SHP77 treated with DMSO at 0.1 percent for 48 hours (cell line): ENCODE results near the gene BATF.

Source experiments
- DNase-seq: peaks from one replicate; lab custom pipeline; 2025; lab: John Stamatoyannopoulos, UW

Gene BATF

DNA sequence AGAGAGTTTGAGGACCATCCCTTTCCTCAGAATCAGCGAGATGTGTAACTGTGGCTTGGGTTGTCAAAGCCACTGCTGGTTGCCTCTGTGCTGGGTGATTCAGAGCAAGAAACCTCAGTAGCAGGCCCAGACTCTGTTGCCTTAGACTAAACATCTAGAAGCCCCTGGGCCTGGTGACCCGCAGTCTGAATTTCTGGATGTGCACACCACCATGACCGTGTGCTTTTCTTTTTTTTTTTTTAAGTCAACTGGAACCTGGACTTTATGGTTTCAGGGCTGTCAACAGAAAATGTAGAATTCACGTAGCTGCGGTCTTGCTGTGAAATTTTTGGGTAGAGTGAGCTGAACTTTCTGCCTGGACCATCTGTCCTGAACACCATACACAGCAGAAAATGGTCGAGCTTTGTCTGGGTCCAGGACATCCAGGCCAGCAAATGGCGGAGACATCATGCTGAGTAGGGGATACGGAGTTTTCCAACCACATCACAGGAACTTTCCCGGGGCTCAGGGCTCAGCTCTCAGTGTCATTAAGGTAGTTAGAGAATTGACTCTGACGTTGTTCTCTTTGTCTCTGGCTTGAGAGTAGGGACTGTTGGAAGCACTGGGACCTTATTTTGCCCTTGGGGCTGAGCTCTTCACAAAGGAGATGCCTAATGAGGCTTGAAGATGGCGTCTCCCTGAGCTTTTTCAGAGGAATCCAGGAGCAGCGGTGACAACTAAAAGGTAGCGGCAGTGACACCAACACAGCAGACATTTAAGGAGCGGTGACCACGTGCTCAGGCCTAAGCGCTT, 23.0 kb upstream of the BATF start:
- DNase-seq = no peak

DNA sequence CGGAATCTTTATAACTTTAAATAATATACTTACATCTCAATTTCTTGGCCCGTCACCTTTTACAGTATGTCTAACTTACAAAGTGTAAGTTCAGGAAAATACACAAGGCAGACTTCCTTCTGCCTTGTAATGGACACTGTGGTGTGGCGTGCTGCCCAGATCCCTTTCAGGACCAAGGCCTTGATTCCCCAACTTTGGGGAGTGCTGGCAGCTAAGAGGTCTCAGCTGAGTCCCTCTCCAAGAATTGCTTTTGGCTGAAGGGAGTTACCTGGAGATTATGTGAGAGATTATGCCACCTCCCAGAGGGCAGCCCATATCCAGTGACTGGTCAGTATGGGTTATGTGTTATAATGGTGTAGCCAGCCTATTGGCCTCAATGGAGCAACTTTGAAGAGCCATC, 21.2 kb upstream of the BATF start:
- DNase-seq = no peak

DNA sequence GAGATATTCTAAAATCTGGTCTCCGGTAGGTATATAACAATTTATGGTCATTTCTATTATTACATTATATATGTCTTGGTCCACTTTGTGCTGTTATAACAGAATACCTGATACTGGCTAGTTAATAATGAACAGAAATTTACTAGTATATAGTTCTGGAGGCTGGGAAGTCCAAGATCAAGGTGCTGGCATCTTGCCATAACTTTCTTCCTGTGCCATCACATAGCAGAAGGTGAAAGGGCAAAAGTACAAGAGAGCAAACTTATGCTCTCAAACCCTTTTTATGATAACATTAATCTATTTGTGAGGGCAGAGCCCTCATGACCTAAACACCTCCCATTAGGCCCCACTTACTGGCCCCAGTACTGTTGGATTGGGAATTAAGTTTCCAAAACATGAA, 17.9 kb upstream of the BATF start:
- DNase-seq = no peak

DNA sequence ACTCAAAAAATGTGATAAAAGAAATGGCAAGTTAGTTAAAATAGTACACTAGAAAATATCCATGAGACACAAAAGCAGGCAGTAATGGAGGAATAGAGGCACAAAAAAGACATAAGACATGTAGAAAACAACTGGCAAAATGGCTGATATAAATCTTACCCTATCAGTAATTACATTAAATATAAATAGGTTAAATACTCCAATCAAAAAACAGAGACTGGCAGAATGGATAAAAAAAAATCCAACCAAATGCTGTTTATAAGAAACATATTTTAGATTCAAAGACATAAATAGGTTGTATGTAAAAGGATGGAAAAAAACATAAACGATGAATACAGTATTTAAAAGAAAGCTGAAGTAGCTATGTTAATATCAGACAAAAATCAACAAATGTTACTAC, 15.3 kb upstream of the BATF start:
- DNase-seq = no peak

DNA sequence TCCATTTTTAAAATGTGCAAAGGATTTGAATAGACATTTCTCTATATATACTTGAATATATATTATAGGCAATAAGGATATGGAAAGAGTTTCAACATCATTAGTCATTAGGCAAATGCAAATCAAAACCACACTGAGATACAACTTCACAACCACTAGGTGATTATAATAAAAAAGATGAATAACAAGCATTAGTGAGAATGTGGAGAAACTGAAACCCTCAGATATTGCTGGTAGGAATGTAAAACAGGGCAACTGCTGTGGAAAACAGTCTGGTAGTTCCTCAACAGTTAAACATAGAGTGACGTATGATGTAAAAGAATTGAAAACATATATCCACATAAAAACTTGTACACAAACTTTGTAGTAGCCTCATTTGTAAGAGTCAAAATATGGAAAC, 11.7 kb upstream of the BATF start:
- no peak for DNase-seq

DNA sequence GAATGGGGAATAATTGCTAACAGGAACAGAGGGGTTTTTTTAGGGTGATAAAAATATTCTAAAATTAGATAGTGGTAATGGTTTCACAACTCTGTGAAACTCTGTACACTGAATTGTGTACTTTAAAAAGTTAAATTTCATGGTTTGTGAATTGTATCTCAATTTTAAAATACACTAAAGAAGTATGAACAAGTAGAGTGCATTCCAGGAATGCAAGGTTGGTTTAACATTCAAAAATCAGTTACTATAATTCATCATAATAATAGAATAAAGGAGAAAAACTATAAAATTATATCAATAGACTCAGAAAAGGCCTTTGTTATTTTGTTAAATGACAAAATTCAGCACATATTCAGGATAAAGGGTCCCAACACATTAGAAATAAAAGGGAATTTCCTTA, 11.1 kb upstream of the BATF start:
- DNase-seq = no peak

DNA sequence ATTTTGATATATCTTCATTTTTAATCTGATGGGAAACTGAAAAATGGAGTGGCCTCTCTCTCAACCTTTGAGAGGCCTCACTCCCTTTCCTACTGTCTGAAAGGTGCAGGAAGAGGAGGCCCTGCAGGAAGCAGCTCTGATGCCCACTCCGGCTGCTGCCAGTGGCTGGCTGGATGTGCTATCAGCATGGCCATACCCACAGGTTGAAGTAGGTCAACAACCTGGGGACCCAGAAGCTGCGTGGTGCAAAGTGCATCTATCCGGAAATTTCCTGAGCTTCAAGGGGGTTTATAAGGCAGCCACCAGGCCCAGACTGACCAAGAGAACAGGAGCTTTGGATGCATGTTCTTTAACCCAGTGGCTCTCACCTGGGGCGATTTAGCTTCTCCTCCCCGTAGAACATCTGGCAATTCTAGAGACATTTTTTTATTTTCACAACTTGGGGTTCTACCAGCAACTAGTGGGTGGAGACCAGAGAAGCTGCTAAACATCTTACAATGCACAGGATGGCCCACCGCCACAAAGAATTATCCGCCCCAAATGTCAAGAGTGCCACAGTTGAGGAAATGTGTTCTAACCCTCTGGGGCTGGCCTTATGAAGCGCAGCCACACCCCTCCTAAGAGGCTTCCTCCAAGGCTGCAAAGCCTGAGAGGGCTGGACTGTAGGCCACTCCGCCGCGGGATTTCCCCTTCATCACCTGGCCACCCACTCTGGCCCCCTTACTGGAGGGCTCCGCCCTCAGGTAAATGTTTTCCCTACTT, 8.2 kb upstream of the BATF start:
- no peak for DNase-seq

DNA sequence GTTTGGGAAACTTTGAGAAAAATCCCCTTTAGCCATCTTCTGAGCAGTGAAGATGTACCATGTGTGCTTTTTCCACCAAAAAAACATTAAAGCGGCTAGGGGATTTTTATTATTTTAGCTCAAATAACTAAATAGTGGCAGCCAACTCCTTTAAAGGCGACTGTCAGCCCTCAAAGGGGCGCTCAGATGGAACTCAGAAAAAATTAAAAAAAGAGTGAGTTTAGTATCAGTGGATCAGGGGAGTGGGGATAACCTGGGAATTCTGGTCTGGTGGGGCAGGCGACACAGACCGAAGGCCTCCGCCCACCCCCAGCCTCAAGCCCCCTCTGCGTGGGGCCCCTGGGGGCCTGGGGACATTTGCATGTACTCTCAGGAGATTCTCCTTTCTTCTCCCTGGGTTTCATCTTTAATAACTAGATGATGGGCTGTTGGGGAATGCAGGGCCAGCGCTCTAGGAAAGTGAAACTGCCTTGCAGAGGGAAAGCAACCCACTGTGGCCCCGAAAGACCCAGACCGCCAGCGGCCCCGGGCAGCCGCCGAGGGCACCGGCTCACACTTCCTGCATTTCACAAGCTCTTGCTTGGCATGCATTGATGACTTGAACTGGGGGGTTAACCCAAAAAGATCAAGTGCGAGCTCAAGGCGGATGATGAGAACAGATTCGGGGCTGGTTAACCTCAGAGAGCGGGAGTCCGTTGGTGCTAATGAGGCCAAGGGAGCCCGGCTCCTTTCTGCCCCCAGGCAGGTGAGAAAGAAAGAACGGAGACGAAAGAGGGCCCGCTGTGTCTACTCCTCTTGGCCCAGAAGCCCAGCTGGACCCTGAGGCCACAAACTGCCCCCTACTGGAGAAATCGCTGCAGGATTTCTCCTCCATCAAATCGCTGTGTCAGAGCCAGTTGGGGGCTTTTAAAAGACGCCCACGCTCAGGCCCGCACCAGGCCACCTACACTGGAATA, 7.3 kb upstream of the BATF start:
- DNase-seq = no peak

DNA sequence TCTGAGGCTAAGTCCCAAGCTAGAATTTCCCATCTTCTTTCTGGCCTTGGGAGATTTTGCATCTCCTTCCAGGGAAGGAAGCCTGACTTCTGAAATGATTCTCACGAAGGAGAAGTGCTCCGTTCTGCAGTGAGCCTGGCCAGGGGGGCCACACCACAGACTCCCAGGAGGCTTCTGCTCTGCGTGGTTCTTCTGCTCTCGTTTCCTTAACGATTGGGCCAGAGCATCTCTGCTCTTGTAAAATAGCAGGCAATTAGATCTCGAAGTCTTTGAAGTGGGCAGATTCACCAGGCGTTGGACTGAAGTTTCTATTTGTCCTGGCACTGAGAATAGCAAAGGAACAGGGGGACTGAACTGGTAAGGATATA, 6.7 kb upstream of the BATF start:
- no peak for DNase-seq

DNA sequence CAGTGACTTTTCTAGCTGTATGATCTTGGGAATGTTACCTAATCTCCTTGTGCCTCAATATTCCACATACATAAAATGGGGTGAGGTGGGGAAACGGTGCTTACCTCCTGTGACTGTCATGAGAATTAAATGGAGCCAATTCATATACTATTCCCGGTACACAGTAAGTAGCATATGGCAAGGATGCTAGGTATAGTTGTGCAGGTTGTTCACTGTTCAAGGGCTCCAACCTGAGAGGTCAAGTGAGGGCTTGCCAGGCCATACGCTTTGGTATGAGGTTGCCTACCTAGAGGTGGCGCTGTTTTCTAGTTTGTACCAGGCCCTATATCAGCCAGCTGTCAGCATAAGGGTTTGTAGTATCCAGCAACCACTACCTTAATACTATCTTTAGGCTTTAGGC, 3.6 kb upstream of the BATF start:
- DNase-seq = peak; percentile 6

DNA sequence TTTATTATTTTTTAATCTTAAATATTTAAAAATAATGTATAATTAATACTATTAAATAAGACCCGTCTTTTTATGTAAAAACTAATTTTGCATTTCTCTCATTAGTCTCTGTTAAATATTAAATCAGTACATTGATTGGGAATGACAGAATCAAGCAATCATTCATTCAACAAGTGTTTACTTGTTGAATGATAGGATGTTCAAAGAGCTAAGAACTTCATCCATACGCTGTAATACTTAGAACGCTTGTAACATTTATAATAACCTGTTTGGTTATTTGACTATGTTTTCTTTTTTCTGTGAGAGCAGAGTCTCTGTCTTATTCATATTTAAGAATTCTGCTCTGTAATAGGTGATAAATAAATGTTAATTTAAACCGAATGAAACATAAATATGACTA, 2.9 kb upstream of the BATF start:
- DNase-seq = no peak

DNA sequence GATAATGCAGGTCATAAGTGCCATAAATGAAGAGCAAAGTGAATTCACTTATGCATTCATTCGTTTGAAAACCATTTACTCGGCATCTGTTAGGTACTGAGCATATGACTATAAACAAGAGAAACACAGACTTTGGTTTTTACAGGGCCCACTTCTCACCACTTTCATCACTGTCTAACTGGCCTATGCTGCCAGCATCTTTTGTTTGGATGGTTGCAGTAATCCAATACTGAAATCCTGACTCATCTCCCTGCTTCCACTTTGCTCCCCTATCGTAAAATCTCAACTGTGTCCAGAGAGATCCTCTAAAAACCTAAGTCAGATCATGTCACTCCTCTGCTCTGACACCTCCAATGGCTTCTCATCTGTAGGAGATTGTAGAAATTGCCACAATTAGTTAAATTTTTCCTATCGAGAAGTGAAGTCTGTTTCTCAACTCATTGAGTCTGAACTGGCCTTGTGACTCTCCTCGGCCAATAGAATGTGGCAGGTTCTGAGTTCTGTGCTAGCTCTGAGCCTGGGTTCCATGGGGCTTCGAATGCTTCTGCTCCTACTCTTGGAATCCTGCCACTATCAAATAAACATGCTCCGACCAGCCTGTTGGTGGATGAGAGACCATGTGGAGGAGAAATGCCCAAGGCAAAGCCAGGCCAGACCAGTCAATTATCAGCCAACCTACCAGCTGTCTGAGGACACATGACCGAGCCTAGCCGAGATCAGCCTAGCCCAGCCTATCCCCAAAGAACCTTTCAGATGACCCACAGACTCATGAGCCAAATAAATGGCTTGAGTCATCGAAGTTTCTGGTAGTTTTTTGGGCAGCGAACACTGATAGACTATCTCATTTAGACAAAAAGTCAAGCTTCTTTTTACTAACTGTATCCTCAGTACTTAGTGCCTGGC, 2.2 kb upstream of the BATF start:
- no peak for DNase-seq

DNA sequence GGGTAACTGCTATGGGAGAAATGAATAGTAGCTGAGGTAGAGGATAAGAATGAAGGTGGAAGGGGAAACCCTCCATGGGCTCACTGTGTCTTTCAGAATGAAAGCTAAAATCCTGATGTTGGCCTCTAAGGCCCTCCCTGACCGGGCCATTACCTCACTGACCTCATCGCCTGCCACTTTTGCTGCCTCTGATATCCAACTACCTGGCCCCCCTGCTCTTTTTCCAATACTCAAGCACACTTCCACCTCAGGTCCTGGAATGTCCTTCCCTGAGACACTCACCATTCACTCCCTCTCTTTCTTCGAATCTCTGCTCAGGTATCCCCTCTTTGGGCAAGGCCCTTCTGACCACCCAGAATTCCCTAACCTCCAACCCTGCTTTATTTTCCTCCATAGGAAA, 1.4 kb upstream of the BATF start:
- no peak for DNase-seq

DNA sequence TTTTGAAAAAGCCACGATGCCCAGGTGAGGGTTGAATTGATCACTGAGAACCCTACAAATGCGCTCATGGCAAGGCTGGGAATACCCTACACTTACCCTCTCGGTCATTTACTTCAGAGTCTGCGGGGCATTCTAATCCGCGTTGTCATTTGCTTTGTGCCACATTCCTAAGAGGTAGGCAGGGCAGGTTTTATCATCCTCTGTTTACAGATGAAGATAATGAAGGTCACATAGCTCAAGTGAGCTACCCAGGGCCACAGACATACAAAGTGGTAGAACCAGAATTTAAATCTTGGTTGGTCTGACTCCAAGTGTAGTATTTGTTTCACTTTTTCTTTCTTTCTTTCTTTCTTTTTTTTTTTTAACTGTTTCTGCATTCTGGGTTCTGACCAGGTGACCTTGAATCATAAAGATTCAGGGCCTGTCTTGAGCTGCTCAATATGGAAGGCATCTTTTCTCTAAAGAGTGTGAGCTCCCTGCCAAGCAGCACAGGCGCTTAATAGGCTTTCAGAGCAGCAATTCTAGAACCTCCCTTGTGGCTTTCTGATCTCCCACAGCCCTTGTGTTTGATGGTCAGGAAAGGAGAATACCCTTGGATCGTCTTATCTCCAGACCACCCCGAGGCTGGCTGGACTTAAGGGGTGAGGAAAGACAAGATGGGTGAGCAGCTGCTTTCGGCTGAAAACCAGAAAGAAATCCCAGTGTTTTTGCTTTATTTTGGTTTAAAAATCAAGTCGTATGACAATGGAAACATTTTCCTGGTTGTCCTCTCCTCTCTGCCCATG, 662 bp upstream of the BATF start:
- DNase-seq = no peak

DNA sequence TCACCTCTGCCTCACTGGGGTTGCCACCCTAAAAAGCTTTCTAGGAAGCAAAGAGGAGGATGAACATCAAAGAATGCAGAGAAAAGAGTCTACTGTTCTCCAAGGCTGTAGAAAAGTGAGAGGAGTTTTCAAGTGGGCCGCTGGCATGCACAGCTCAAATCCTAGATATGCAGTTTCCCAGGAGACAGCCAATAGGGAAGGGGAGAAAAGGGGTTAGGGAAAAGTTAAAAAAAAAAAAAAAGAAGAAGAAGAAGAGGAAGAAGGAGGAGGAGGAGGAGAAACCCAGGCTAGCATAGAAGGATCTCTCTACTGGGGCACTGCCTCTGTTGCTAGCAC, 682 bp downstream of the BATF start:
- no peak for DNase-seq

DNA sequence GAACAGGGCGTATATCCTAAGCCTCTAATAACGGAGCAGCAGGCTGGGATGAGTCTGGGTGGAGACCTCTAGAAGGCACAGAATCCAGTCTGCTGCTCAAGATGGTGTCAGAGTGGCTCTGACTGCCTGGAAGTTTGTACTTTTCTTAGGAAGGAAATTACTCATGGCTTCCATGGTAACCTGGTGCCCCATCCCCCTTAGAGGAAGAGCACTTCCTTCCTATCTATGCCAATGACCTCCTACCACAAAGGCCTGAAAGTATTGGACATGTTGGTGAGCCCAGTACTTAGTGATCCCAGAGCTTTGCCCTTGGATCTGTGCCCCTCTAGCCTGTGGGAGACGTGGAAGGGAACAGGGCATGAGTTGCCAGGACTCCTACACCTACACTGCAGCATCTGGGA, 1.5 kb downstream of the BATF start:
- DNase-seq = no peak

DNA sequence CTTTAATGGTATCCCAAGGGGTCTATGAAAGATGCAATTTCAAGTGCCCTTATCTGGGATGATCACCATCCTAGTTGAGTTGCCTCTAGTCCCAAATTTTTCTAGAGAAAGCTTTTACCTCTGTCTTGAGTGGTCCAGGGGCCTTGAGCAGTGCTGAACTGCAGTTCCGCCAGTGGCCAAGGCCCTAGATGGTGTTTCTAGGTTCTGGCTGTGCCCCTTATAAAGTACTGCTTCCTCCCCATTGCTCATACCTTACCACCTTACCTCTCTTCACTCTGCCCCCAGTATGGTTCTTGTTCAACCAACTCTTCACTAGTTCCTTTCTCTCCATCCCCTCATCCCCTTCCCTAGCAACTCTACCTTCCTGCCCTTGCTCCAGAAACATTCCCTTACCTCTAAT, 3.7 kb downstream of the BATF start:
- no peak for DNase-seq

DNA sequence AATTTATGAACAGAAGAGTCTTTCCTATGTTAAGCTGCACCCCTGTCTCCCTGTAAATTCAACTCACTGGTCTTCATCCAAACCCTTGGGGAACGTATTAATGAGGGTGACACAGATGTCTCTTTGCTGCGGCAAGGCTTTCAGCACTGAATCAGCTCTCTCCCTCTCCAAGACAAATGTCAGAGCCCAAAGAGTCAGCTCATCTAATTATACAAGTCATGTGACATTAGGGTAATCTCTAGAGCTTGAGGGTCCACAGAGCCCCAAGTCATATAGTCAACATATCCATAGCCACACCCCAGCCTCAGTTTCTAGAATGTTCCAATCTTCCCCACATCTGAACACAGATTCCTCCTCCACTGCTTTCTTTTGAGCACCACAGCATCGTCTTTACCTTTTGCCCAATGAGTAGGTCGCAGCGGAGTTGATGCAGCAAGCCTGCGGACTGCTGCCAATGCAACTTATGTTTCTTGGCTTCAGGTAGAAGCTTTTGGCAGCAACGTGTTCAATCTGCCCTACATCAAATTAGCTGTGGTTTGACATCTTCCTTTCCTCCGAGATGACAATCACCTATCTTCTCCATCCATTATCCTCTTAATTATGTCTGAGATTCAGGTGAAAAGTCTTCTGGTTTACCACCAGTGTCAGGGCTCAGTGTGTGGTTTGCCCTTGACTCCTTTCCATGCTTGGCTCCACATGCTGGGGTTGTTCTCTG, 5.3 kb downstream of the BATF start:
- DNase-seq = no peak

DNA sequence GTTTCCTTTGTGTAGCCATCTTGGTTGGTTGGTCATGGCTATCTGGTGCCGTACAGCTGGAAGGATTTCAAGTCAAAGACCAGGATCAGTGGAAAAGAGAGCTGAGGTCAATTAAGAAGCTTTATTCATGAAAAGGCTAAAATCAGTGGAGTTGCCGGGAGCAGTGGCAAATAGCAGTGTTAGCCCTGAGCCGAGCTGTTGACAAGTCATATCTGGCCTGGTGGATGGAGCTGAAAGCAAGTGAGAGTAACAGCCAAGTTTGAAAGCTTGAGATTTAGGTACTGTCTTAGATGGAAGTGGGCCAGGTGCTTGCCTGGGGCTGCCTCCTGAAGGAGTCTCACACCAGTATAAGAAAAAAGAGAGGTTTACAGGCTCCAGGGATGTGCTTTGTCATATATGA, 9.0 kb downstream of the BATF start:
- no peak for DNase-seq

DNA sequence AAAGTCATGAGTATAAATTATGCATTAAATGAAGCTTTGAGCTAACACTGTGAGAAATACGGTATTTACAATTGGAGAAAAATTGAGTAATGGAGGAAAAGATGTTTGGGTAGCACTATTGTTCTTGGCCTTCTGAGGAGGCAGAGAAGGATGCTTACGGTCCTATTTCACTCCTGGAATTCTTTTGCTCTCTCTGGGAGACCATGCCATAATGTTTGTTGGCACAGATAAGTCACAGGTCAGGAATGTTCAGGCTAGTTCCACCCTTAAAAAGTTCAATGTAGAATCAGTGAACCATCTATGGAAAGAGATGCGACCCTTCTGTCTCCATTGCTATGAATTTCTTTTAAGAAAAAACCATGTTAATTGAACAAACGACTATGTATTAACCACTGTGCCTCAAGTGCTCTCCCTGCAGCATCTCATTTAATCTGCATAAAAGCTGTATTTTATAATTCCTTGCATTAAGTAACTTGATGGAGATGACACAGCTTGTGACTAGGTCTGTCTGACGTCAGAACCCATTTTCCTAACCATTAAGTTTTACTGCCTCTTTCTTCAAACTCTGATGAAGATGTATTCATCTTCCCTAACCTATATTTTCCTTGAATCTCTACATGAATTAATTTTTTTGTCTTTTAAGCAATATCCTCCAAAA, 9.5 kb downstream of the BATF start:
- no peak for DNase-seq
